KG1 (cell line): ENCODE data around the gene OR2T5.
"Not testable (repeated sequence)": the region's sequence is repeated elsewhere in the genome, so short reads cannot be mapped to it uniquely, and the experiment has no call there.

Experiments
- DNase-seq: peaks from one replicate; lab custom pipeline; 2025; lab: John Stamatoyannopoulos, UW

The OR2T5 gene, protein sequence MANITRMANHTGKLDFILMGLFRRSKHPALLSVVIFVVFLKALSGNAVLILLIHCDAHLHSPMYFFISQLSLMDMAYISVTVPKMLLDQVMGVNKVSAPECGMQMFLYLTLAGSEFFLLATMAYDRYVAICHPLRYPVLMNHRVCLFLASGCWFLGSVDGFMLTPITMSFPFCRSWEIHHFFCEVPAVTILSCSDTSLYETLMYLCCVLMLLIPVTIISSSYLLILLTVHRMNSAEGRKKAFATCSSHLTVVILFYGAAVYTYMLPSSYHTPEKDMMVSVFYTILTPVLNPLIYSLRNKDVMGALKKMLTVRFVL

DNA sequence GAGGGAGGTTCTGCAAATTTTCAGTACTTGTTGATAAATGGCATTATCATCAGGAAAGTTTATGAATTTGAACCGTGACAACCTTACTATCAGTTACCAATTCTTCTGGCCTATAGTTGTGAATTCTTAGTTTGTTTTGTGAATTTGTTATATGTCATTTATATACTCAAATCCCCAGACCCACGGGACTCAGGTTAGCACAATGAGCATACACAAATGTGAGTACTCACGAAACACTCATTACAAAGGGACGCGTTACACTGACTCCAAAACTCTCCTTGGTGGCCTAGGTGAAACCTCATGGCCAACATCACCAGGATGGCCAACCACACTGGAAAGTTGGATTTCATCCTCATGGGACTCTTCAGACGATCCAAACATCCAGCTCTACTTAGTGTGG lies at the start of gene OR2T5:
TSS of gene OR2T5 (plus strand) at position 301 of the 400 bp plus-strand sequence. CDS start at position 301, 0 bp downstream.
- DNase-seq, result not testable (repeated sequence)

DNA sequence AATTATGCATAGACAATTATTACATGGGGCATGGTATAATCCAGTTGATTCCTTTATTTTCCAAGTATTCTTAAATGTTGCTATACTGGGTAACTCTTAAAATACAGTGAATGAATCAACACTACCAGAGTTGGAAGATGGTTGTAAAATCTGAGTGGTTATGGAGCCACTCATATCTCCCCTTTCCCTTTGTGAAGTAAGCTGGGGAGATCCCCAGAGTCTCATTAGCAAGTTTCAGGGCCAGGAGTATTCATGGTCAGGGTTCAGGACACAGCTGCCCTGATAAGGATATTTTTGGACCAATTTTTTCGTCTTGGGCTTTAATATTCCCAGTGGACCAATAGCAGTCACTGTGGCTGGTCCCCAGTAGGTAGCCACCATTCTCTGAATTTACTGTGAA lies 49.7 kb upstream of the OR2T5 start:
- DNase-seq, result not testable (repeated sequence)

DNA sequence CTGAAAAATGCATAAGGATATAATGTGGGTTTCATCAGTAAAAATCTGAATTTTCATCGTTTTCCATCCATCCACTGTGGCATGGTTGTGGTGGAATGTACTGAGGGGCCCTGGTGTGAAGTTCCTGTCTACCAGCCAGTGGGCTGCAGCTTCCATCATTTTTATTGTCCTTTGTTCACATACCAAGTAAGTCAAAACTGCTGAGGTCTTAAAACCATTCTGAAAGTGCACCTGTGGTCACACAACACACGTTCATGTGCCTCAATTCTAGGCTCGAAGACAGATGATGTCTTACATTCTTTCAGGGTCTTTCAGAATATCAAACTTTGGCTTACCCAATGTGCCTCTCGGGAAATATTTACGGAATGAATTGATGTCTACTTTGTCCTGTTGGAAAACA lies 49.1 kb upstream of the OR2T5 start:
- not testable (repeated sequence) for DNase-seq

DNA sequence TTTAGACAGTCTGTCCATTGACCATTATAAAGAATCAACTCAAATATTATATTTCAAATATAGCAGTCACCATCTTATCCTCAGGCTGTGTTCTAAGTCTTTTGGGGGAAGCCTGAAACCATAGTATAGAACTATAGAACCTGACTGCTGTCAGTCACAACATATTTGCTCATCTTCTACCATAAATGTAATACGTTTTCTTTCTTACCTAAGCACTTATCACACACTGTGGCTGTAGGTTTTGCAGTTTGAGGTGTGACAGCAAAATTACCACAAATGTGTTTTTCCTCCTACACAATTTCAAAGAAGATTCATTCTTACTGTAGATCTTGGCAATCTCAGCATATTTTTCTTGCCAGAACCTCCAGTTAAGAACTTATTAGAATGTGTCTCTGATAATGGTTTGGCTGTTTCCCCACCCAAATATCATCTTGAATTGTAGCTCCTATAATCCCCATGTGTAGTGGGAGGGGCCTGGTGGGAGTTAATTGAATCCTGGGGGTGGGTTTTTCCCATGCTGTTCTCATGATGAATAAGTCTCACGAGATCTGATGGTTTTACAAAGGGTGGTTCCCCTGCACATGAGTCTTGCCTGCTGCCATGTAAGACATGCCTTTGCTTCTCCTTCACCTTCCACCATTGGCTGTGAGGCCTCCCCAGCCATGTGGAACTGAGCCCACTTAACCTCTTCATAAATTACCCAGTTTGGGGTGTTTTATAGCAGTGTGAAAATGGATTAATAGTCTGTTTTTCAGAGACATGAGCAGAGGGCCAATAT lies 45.7 kb upstream of the OR2T5 start:
- not testable (repeated sequence) for DNase-seq

DNA sequence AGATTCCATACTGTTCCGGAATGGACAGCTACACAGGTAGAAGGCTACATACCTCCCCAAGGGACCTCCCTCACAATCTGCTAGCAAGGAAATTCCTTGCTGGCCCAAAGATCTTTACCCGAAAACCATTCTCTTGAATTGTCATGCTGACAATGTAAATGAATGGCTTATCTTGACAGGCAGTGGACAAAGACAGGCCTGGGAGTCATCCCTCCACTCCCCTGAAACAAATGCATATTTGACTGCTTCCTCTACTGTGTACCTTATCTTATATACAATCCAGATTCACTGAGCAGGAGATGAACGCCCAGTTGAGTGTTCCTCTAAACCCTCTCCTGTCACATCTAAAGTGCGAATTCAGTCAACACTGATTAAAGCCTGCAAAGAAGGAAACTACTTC lies 43.8 kb upstream of the OR2T5 start:
- not testable (repeated sequence) for DNase-seq

DNA sequence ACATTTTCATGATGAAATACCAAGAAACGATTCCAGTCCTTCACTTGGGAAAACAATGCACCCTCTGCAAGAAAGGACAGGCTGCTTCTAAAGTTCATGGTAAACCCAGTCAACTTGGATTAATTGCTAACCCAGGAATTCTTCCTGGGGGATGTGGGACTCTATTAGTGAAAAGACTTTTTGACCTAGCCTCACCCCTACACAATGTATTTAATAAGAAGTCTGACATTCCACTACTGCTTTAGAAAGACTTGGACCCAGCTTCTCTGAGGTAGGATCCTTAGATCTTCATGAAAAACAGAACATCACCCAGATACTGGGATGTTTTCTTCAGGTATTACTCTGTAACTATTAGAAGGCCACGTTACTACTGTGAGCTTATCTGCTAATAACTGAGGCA lies 43.0 kb upstream of the OR2T5 start, which contains the start of gene OR2T2:
TSS of gene OR2T2 (plus strand) at position 239 of the 400 bp plus-strand sequence. CDS start 7,161 bp downstream, outside the sequence.
- DNase-seq, result not testable (repeated sequence)

DNA sequence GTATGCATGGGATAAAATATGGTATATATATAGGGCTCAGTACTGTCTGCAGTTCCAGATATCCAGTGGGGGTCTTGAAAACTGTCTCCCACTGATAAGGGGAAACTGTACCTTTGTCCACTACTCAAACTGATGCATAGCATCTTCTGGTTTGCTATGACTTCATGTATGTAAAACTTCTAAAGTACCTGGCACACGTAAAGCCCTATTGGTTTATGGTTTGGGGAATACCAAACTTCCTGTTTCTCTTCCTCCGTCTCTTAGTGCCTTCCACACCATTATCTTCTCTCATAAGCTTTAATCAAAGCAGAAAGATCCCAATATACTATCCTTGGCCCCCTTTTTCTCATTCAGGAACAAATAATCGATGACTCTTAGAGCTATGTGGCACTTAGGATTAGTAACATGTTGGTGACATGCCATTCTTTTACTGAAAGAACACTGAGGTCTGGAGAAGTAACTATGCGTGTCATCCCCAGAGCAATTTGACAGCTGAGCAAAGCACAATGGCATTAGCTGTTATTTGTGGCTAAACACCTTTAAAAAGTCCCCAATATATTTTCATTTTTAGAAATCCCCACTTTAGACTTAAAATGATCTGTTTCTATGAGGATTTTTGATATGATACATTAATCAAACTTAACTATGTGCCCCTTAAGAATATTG lies 39.8 kb upstream of the OR2T5 start:
- not testable (repeated sequence) for DNase-seq

DNA sequence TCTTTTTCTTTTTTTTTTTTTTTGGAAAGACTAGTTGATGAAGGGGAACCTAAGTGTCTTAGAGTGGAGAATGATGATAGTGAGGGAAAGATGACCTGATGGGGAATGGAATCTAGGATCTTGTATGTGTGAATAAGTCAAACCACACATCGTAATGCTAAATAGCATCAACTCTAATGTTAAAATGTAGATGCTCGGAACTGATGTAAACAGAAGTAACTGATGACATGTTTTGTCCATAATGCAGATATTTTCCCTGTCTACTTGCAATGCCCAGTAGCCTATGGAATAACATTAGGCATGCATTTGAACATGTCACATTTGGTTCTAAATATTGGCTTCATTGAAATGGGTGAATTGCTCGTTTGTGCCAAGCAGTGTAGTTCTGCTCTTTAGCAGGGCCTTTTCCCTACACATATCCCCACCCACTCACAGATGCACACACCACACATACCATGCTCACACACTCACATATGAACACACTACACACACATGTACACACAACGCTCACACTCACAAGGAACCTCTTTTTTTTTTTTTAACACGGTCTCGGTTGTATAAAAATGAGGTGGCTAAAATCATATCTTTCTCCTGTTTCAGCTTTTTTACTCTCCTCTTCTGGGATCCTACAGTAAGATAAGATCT lies 38.4 kb upstream of the OR2T5 start:
- DNase-seq, result not testable (repeated sequence)

DNA sequence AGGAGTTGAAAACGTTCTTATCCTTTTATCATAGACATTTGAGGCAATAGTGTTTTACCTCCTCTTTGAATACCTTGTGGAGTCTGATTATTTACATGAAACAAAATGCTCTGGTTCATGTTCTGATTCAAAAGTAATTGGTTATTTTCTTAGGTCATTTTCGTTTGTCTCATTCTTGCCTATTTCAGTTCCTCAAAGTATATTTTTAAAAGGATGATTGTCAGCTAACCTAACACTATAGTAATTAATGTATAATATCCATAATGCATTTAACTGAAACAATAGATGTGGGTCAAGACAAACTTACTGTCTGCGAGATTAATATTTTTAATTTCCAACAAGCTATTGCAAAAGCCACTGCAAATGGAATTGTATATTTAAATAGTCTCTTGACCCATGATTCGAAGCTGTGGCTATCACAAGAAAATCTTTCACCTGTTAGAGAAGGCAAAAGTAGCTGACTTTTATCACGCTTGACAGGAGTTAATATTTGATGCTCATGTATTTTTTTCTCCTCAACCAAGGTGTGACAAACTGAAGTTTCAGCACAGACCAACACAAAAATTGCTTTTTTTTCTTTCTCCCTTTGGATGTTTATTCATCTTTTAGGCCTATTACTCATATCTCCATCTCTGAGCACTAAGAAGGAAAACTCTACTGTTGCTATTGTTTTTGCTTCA lies 37.8 kb upstream of the OR2T5 start:
- DNase-seq, result not testable (repeated sequence)

DNA sequence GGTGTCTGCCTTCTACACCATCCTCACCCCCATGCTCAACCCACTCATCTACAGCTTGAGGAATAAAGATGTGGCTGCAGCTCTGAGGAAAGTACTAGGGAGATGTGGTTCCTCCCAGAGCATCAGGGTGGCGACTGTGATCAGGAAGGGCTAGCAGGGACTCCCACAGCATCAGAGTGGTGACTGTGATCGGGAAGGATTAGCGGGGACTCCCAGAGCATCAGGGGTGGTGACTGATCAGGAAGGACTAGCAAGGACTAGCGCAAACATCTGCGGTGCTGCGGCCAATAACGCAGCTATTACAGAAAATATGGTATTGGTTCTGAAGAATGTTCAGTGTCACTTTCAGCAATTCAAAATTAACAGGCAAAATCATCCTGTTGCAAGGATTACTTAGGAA lies 34.8 kb upstream of the OR2T5 start:
- DNase-seq, result not testable (repeated sequence)

DNA sequence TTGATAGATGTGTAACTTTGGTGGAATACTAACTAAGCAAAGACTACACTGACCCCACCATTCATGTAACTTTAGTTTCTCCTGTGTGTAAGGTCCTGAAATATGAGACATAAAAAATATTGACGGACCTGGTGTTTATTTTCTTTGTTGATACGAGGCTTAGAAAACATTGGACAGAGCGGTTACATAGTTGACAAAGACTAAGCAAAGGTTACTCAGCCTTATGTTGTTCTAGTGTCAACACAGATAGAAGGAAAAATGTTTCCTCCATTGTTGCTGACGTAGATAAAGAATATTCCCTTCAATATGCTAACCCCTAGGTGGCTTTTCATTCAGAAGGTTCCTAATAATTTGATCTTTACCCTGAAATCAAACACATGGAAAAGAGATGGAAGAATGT lies 33.3 kb upstream of the OR2T5 start:
- DNase-seq, result not testable (repeated sequence)

DNA sequence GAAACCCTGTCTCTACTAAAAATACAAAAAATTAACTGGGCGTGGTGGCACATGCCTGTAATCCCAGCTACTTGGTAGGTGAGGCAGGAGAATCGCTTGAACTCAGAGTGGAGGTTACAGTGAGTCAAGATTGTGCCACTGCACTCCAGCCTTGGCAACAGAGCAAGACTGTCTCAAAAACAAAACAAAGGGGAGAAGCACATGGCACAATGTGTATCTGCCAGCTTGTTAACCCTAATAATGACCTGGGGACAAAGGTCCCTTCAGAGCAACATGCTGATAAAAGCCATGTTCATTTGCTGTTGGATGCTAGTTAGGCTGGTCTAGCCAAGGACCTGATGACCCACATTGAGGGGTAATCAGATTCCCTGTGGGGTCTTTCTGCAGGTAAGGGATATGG lies 31.8 kb upstream of the OR2T5 start:
- not testable (repeated sequence) for DNase-seq

DNA sequence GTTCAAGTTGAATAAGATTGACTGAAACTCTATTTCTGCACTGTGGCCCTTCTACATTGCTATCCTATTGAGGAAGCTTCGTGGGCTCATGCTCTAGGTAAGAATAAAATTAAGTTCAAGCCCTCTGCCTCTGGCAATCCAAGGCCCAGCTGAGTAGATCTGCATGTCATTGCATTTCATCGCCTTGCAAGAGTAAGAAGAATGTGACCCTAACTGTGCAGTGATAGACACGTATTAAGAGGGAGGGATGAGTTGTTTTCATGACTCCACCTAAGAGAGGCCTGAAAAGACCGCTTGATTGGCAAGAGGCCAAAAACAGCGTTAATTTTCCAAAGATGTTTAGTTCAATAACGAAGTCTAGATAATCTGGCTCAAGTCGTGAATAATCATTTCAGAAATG lies 29.3 kb upstream of the OR2T5 start:
- not testable (repeated sequence) for DNase-seq

DNA sequence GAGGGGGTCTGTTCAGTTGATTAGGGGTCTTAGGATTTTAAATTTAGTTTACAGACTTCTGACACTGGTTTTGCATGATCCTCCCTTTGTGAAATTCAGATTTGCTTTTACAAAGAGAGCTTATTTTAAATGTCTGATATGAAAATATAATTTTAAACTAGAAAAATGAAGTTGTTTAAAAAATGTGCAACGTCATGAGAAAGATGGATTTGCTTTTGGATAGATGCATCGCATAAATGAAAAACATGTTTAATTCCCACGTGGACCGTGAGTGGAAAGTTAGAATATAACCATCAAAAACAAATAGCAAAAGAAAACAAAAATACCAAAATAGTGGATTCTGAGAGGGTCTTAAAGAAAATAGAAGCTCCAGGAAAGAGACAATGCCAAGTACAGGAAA lies 17.2 kb upstream of the OR2T5 start:
- no peak for DNase-seq

DNA sequence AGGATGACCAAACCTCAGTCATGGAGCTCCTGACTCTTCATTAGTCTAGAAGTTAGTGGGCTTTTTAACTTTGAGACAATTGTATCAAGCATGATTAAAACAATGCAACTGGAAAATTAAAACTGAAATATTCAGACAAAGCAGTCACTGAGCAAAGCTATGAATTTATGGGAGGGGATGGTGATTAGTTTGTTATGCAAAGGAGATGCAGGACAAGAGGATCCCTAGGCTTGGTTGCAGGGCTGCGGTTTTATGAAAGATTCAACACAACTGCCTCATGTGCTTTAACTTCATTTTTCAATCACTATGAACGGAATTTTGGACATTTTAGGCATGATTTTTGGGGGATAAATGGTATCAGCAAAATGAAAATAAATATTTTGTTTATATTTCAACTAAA lies 16.3 kb upstream of the OR2T5 start:
- DNase-seq, result not testable (repeated sequence)

DNA sequence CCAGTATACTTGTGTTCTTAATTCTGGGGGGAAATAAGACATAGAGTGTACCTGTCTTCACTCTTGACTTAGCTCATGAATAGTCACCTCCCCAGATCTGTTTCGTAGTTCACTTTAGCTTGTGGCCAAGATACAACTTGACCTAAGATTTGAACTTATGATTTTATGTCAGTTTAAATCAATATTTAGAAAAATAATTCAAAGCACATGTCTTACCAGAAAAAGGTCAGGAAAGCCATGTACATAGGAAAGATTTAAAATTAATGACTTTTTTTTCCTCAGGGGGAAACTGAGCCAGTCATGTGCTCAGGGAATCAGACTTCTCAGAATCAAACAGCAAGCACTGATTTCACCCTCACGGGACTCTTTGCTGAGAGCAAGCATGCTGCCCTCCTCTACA lies 15.3 kb upstream of the OR2T5 start, which contains the start of gene OR2T3:
TSS of gene OR2T3 (plus strand) at position 301 of the 400 bp plus-strand sequence. CDS start at position 301, 0 bp downstream.
- not testable (repeated sequence) for DNase-seq

DNA sequence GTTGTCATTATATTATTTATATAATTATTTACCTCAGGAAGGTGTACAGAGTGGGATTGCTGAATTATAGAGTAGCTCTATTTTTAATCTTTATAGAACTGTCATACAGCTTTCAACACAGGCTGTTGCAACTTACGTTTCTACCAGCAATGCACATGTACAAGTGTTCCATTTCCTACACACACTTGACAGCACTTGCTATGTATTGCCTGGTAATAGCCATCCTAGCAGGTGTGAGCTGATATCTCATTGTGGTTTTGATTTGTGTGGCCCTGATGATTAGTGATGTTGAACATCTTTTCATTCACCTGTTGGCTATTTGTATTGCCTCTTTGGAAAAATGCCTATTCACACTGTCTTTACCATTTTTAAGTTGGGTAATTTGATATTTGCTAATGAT lies 12.7 kb upstream of the OR2T5 start:
- DNase-seq, result not testable (repeated sequence)

DNA sequence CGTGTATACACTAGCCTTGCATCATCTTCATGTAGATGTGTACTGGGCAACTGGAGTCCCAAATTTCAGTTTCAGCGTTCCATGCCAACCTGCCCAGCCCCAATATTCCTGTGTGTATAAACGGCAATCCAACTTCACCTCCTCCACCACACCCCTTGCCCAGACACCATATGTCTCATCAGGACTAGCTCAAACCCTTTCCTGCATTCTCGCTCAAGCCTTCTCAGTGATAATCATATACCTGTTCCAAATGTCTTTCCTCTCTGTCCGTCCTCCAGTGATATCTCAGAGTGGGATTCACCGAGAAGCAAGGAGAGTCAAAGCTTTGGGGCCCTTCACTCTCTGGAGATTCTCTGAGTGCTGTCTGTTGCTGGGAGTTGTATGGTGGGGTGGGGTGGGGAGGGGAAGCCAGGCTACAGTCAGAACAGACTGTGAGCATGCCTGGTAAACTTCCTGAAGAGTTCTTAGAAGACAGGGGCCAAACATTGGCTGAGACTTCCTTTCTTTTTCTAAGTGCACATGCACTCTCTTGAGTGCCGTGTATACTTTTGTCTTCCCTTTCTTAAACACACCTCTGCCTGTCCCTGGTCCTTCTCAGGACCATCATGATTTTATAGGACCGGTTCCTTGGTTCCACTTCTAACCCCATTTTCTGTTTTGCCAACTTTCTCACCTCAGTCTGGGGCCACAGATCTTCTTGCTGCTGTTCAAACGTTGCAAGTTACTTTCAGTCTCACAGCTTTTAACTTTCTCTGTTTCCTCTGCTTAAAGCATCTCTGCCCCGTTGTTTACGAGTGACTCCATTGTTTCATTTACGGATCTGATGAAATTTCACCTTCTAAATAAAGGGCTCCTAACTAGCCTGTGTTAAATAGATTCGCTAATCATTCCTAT lies 6.5 kb upstream of the OR2T5 start:
- DNase-seq, result peak; percentile 56

DNA sequence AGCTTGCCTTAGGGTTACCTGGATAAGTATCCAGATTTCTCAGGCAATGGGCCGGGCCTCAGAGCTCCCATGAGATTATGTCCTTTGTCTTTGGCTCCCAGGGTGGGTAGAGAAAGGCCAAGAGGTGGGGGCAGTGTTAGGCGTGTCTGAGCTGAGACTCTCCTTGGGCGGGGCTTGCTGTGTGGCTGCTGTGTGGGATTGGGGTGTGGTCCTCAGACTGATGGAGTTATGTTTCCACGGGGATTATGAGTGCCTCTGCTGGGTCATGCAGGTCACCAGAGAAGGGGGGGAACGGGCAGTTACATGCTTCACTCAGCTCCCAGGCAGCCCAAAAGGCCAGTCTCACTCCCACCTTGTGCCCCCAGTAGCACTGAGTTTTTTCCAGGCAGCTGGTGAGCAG lies 8.3 kb downstream of the OR2T5 start:
- DNase-seq, result not testable (repeated sequence)
